ENCODE data around the gene SMARCD1.

Gene SMARCD1

GRCh38 chr12:50050410-50051098 is 34.6 kb upstream of the SMARCD1 start:
- H3K27me3 Mint-ChIP-seq = peaks cover 24% of the 10 kb centered on the region
- no peaks in the 10 kb centered on the region for H3K36me3 Mint-ChIP-seq (ENCODE audit: low read depth)
- no peaks in the 10 kb centered on the region for H3K9me3 Mint-ChIP-seq
- H3K27ac Mint-ChIP-seq = no peak overlapping the region
- H3K4me3 Mint-ChIP-seq = peak overlapping the region; percentile 66
- peaks cover 47% of the 10 kb centered on the region for H3K4me1 Mint-ChIP-seq (ENCODE audit: low read depth)
- intact Hi-C loops (cut with micrococcal nuclease) = no loop called here

- intact Hi-C loops (cut with micrococcal nuclease) = no loop called here
- peaks cover 31% of the 10 kb centered on the region for H3K27me3 Mint-ChIP-seq
- H3K4me1 Mint-ChIP-seq (ENCODE audit: low read depth) = peaks cover 54% of the 10 kb centered on the region
- H3K36me3 Mint-ChIP-seq (ENCODE audit: low read depth) = no peaks in the 10 kb centered on the region
- H3K9me3 Mint-ChIP-seq = no peaks in the 10 kb centered on the region
- no peak overlapping the region for H3K4me3 Mint-ChIP-seq
- no peak overlapping the region for H3K27ac Mint-ChIP-seq
These were observed 33.9 kb upstream of the SMARCD1 start for GRCh38 chr12:50051101-50051806.

- H3K36me3 Mint-ChIP-seq (ENCODE audit: low read depth) = no peaks in the 10 kb centered on the region
These were observed 32.6 kb upstream of the SMARCD1 start for GRCh38 chr12:50052544-50052943.

GRCh38 chr12:50052964-50053363 is 32.2 kb upstream of the SMARCD1 start:
- Mint-ChIP-seq H3K27me3 (peaks cover 46% of the 10 kb centered on the region), H3K27ac (no peak overlapping the region), H3K9me3 (no peaks in the 10 kb centered on the region), H3K4me1 (ENCODE audit: low read depth) (peaks cover 58% of the 10 kb centered on the region), H3K36me3 (ENCODE audit: low read depth) (no peaks in the 10 kb centered on the region), H3K4me3 (no peak overlapping the region)
- intact Hi-C loops (cut with micrococcal nuclease) = no loop called here

More at GRCh38 chr12:50052544-50052943, 32.6 kb upstream of the SMARCD1 start:
- intact Hi-C loops (cut with micrococcal nuclease) = no loop called here
- H3K4me1 Mint-ChIP-seq (ENCODE audit: low read depth) = peaks cover 58% of the 10 kb centered on the region
- peaks cover 44% of the 10 kb centered on the region for H3K27me3 Mint-ChIP-seq
- no peaks in the 10 kb centered on the region for H3K9me3 Mint-ChIP-seq
- no peak overlapping the region for H3K27ac Mint-ChIP-seq
- H3K4me3 Mint-ChIP-seq = no peak overlapping the region

- no peak overlapping the region for H3K4me3 Mint-ChIP-seq
- H3K36me3 Mint-ChIP-seq (ENCODE audit: low read depth) = no peaks in the 10 kb centered on the region
- H3K27ac Mint-ChIP-seq = no peak overlapping the region
- intact Hi-C loops (cut with micrococcal nuclease) = no loop called here
- peaks cover 52% of the 10 kb centered on the region for H3K27me3 Mint-ChIP-seq
- H3K4me1 Mint-ChIP-seq (ENCODE audit: low read depth) = peaks cover 58% of the 10 kb centered on the region
- no peaks in the 10 kb centered on the region for H3K9me3 Mint-ChIP-seq
These were observed 31.6 kb upstream of the SMARCD1 start for GRCh38 chr12:50053583-50053982.

- H3K4me1 Mint-ChIP-seq (ENCODE audit: low read depth) = peaks cover 61% of the 10 kb centered on the region
- H3K4me3 Mint-ChIP-seq = no peak overlapping the region
- H3K27me3 Mint-ChIP-seq = peaks cover 62% of the 10 kb centered on the region
- intact Hi-C loops (cut with micrococcal nuclease) = loop anchor here (1.0 kb wide), 2 partner anchors 17 to 89 kb away; no protein-coding TSS in a partner anchor
- H3K9me3 Mint-ChIP-seq = no peaks in the 10 kb centered on the region
- H3K36me3 Mint-ChIP-seq (ENCODE audit: low read depth) = no peaks in the 10 kb centered on the region
- H3K27ac Mint-ChIP-seq = no peak overlapping the region
These were observed 29.1 kb upstream of the SMARCD1 start for GRCh38 chr12:50055831-50056638.

- peaks cover 61% of the 10 kb centered on the region for H3K4me1 Mint-ChIP-seq (ENCODE audit: low read depth)
- no peaks in the 10 kb centered on the region for H3K9me3 Mint-ChIP-seq
- H3K4me3 Mint-ChIP-seq = no peak overlapping the region
- intact Hi-C loops (cut with micrococcal nuclease) = loop anchor here (1.0 kb wide), 1 partner anchor 89 kb away; no protein-coding TSS in a partner anchor
- no peaks in the 10 kb centered on the region for H3K36me3 Mint-ChIP-seq (ENCODE audit: low read depth)
- H3K27ac Mint-ChIP-seq = no peak overlapping the region
- peaks cover 63% of the 10 kb centered on the region for H3K27me3 Mint-ChIP-seq
These were observed 28.5 kb upstream of the SMARCD1 start for GRCh38 chr12:50056639-50056976.

GRCh38 chr12:50057000-50057841 is 27.9 kb upstream of the SMARCD1 start, which contains the start of gene ASIC1:
ASIC1 (plus strand) TSS chr12:50057596; CDS start chr12:50058767, 1,171 bp downstream.
- Mint-ChIP-seq H3K36me3 (ENCODE audit: low read depth) (no peaks in the 10 kb centered on the region), H3K27me3 (peaks cover 64% of the 10 kb centered on the region)

GRCh38 chr12:50057896-50058670 is 27.1 kb upstream of the SMARCD1 start:
- intact Hi-C loops (cut with micrococcal nuclease) = no loop called here

More at GRCh38 chr12:50057000-50057841, 27.9 kb upstream of the SMARCD1 start, which contains the start of gene ASIC1:
- peak within 1 kb of the TSS; percentile 78 for H3K4me3 Mint-ChIP-seq
- peaks cover 57% of the 10 kb centered on the region for H3K4me1 Mint-ChIP-seq (ENCODE audit: low read depth)
- no peak within 1 kb of the TSS for H3K27ac Mint-ChIP-seq
- intact Hi-C loops (cut with micrococcal nuclease) = loop anchor here (1.0 kb wide), 1 partner anchor 90 kb away; no protein-coding TSS in a partner anchor
- H3K9me3 Mint-ChIP-seq = no peaks in the 10 kb centered on the region

GRCh38 chr12:50058743-50059312 is 26.3 kb upstream of the SMARCD1 start:
- H3K4me1 Mint-ChIP-seq (ENCODE audit: low read depth) = peaks cover 43% of the 10 kb centered on the region
- H3K36me3 Mint-ChIP-seq (ENCODE audit: low read depth) = no peaks in the 10 kb centered on the region
- H3K27ac Mint-ChIP-seq = no peak overlapping the region
- H3K27me3 Mint-ChIP-seq = peaks cover 75% of the 10 kb centered on the region
- no peak overlapping the region for H3K4me3 Mint-ChIP-seq
- no peaks in the 10 kb centered on the region for H3K9me3 Mint-ChIP-seq
- intact Hi-C loops (cut with micrococcal nuclease) = no loop called here

More at GRCh38 chr12:50057896-50058670, 27.1 kb upstream of the SMARCD1 start:
- Mint-ChIP-seq H3K4me3 (peak overlapping the region; percentile 61), H3K4me1 (ENCODE audit: low read depth) (peaks cover 51% of the 10 kb centered on the region), H3K27me3 (peaks cover 67% of the 10 kb centered on the region), H3K27ac (no peak overlapping the region), H3K9me3 (no peaks in the 10 kb centered on the region), H3K36me3 (ENCODE audit: low read depth) (no peaks in the 10 kb centered on the region)

GRCh38 chr12:50059440-50060119 is 25.6 kb upstream of the SMARCD1 start:
- Mint-ChIP-seq H3K4me1 (ENCODE audit: low read depth) (peaks cover 43% of the 10 kb centered on the region), H3K27ac (no peak overlapping the region), H3K9me3 (no peaks in the 10 kb centered on the region), H3K4me3 (no peak overlapping the region), H3K27me3 (peaks cover 82% of the 10 kb centered on the region), H3K36me3 (ENCODE audit: low read depth) (no peaks in the 10 kb centered on the region)
- intact Hi-C loops (cut with micrococcal nuclease) = no loop called here

- H3K4me3 Mint-ChIP-seq = no peak overlapping the region
- peaks cover 85% of the 10 kb centered on the region for H3K27me3 Mint-ChIP-seq
- no peaks in the 10 kb centered on the region for H3K36me3 Mint-ChIP-seq (ENCODE audit: low read depth)
- intact Hi-C loops (cut with micrococcal nuclease) = no loop called here
- H3K9me3 Mint-ChIP-seq = no peaks in the 10 kb centered on the region
- peaks cover 43% of the 10 kb centered on the region for H3K4me1 Mint-ChIP-seq (ENCODE audit: low read depth)
- H3K27ac Mint-ChIP-seq = no peak overlapping the region
These were observed 25.0 kb upstream of the SMARCD1 start for GRCh38 chr12:50060120-50060468.
